Measurements from ENCODE around the gene RABAC1. TPM values are rescaled to one million over a fixed set of nuclear protein-coding genes. Genes with fewer than 3 reads are reported as not detected.

Gene RABAC1
- total and polyA plus RNA-seq, 2 of the 4 experiments (the other 2 are of a cell fraction), result 117 to 276 TPM

- in situ Hi-C loops (cut with MboI; ENCODE audit: low sequenced_read_pairs), result no loop called here
- Histone ChIP-seq H4K20me1 (ENCODE audit: insufficient read depth, low read length) (no peaks in the 10 kb centered on the region; the same call in 1 of the 2 replicates), H3K9me3 (ENCODE audit: control insufficient read depth, insufficient read depth, low read length) (no peaks in the 10 kb centered on the region), H3K36me3 (ENCODE audit: control insufficient read depth, insufficient read depth, low read length) (no peaks in the 10 kb centered on the region), H2BK120ac (ENCODE audit: low read depth, low read length) (no peak overlapping the region), H3K27ac (ENCODE audit: insufficient read depth, low read length) (peak overlapping the region; percentile 43; the same call in 1 of the 2 replicates), H2BK20ac (ENCODE audit: low read depth, low read length) (no peak overlapping the region), H4K91ac (ENCODE audit: insufficient read depth, low read depth, low read length) (peak overlapping the region; percentile 44; the same call in 1 of the 2 replicates), H3K4ac (ENCODE audit: low read depth, low read length) (peak overlapping the region; percentile 77), H3K9me1 (ENCODE audit: insufficient read depth, low read length) (no peaks in the 10 kb centered on the region), H2AFZ (replicated peaks; ENCODE audit: low read length, poor library complexity) (peak overlapping the region; percentile 93), H3K9ac (ENCODE audit: low read depth, low read length) (peak overlapping the region; percentile 83), H3K56ac (ENCODE audit: extremely low read depth, insufficient read depth, low read length) (no peak overlapping the region), H2AK5ac (ENCODE audit: low read depth, low read length) (peak overlapping the region; percentile 33), H4K8ac (ENCODE audit: low read depth in 2 of 2, low read length in 2 of 2) (peak overlapping the region; percentile 78 to 92; a peak in 3 of 4 replicates), H3K79me1 (ENCODE audit: low read depth in 1 of 2, low read length in 2 of 2) (no peaks in the 10 kb centered on the region), H3K18ac (ENCODE audit: low read depth, low read length) (no peak overlapping the region; the same call in 1 of the 2 replicates), H3K4me1 (ENCODE audit: control insufficient read depth, insufficient read depth, low read length) (peaks cover 7% of the 10 kb centered on the region), H3K23ac (ENCODE audit: low read depth, low read length) (0 out of 2 replicates have a peak overlapping the region, but pooled peaks have one; percentile 16), H4K5ac (ENCODE audit: low read depth, low read length) (peak overlapping the region; percentile 43; the same call in 1 of the 2 replicates), H2BK15ac (ENCODE audit: low read depth, low read length) (no peak overlapping the region; the same call in 2 of the 3 replicates), H3K4me3 (ENCODE audit: insufficient read depth, low read depth, low read length) (peak overlapping the region; percentile 62), H3K4me2 (ENCODE audit: low read depth, low read length) (peak overlapping the region; percentile 77), H2AK9ac (replicated peaks; ENCODE audit: low read depth, low read length, poor library complexity) (peak overlapping the region; percentile 67), H2BK5ac (ENCODE audit: low read depth, low read length, poor library complexity, severe bottlenecking) (no peak overlapping the region), H3K14ac (replicated peaks; ENCODE audit: low read depth, low read length) (0 out of 2 replicates have a peak overlapping the region, but pooled peaks have one; percentile 60), H3K27me3 (ENCODE audit: control insufficient read depth, insufficient read depth, low read length) (peaks cover 14% of the 10 kb centered on the region)
- dilution Hi-C loops (cut with HindIII; ENCODE audit: low sequenced_read_pairs, unreplicated experiment), result no loop called here
- WGBS, 2 experiments (ENCODE audit: extremely low coverage in 2 of 2, insufficient read length in 1 of 2), result 8% methylated on average over 30 of the region's 53 CpGs; no CpG with 5 or more reads in 1 of the 2 experiments
- ATAC-seq (ENCODE audit: low read depth) (no peak), DNase-seq (no peak)
- POLR2A ChIA-PET (ENCODE audit: unreplicated experiment), result no interaction called here
- no TSS peak for BruUV-seq (replicated peaks)
- CTCF ChIA-PET, result interaction anchor here (1.4 kb wide), 1 partner anchor 11 kb away, joined by 5 read pairs; no protein-coding TSS in a partner anchor
- intact Hi-C loops (cut with micrococcal nuclease), result no loop called here
- no peak for TF ChIP-seq ELK1 (IDR thresholded peaks at IDR 0.05; ENCODE audit: borderline replicate concordance, low read depth, low read length)
- TF ChIP-seq POLR2A (IDR thresholded peaks at IDR 0.05; ENCODE audit: low read depth, low read length), result no peak
- TF ChIP-seq CHD1 (IDR thresholded peaks at IDR 0.05; ENCODE audit: low read depth, low read length), result no peak
- TF ChIP-seq CTCF (conservative IDR thresholded peaks at IDR 0.05; ENCODE audit: low read depth, low read length), result no peak
- no peak for TF ChIP-seq NFE2L2 (IDR thresholded peaks at IDR 0.05; ENCODE audit: low read depth, low read length)
- no peak for TF ChIP-seq SMC3 (IDR thresholded peaks at IDR 0.05; ENCODE audit: low read depth, low read length)
- TF ChIP-seq USF2 (IDR thresholded peaks at IDR 0.05; ENCODE audit: low read depth, low read length), result no peak
- TF ChIP-seq MXI1 (IDR thresholded peaks at IDR 0.05; ENCODE audit: borderline replicate concordance, low read depth, low read length), result no peak
- no peak for TF ChIP-seq MAFK (IDR thresholded peaks at IDR 0.05; ENCODE audit: low read depth, low read length)
- no peak for TF ChIP-seq RAD21 (IDR thresholded peaks at IDR 0.05; ENCODE audit: low read length)
- no peak for TF ChIP-seq RFX5 (IDR thresholded peaks at IDR 0.05; ENCODE audit: low read depth, low read length)
- TF ChIP-seq RCOR1 (IDR thresholded peaks at IDR 0.05; ENCODE audit: insufficient replicate concordance, low read length), result no peak
- TF ChIP-seq CEBPB (IDR thresholded peaks at IDR 0.05; ENCODE audit: low read depth, low read length), result no peak
- TF ChIP-seq BHLHE40 (IDR thresholded peaks at IDR 0.05; ENCODE audit: low read depth, low read length), result no peak
- no peak for TF ChIP-seq FOS (IDR thresholded peaks at IDR 0.05; ENCODE audit: low read depth, low read length)
Measured at GRCh38 chr19:41940731-41941409, 18.3 kb downstream of the RABAC1 start.

Measured in IMR-90 (cell line).